GM12878 (cell line): Measurements from ENCODE around the gene INF2. TPM values are rescaled to one million over a fixed set of nuclear protein-coding genes. Genes with fewer than 3 reads are reported as not detected.

Experiments used
- ATAC-seq: fragments of 200-7000 bp; cut with Tn5 transposase; 3 replicates; pipeline ENCODE4 v1.9.1; 2020; ENCODE audit warnings: mild to moderate bottlenecking, moderate library complexity
- BruUV-seq: library from RNA; stranded (reverse); fragments of 400-500 nt; replicated peaks from 2 replicates; lab custom pipeline; 2021; lab: Mats Ljungman, UMichigan
- CTCF ChIA-PET: fragments of 300-600 bp; sonication (Branson Sonifier 250); formaldehyde crosslinking; extraction: SDS; loops from one replicate; lab custom pipeline; 2021; ENCODE audit warnings: inconsistent platforms; lab: Yijun Ruan, JAX
- POLR2A ChIA-PET: fragments of 350-600 bp; formaldehyde crosslinking; extraction: SDS; loops from one replicate; lab custom pipeline; 2021; ENCODE audit warnings: inconsistent platforms; lab: Charles Lee
- RAD21 ChIA-PET: fragments of 300-600 bp; sonication (Branson Sonifier 250); formaldehyde crosslinking; loops from one replicate; lab custom pipeline; 2023; ENCODE audit warnings: antibody characterized with exemption; ENCODE audit not compliant: unreplicated experiment; lab: Charles Lee
- SMC1A ChIA-PET: fragments of 300-600 bp; sonication (Branson Sonifier 250); formaldehyde crosslinking; loops from one replicate; lab custom pipeline; 2023; ENCODE audit not compliant: unreplicated experiment, uncharacterized antibody; lab: Charles Lee
- DNase-seq: peaks from one replicate; pipeline ENCODE4 v3.0.0-alpha.2; 2011; ENCODE audit warnings: low read depth, low spot score
- FAIRE-seq: peaks from 3 replicates; lab custom pipeline; 2011; peaks lifted over from hg19 to GRCh38; lab: Jason Lieb, UNC
- H2AFZ ChIP-seq: 2 replicates; pipeline ENCODE4 v1.6.0; 2011; ENCODE audit warnings: low read depth, low read length, control low read depth; ENCODE audit not compliant: control insufficient read depth
- H3K27ac ChIP-seq: 2 replicates; pipeline ENCODE4 v1.5.1; 2011; ENCODE audit warnings: control low read depth; ENCODE audit not compliant: control insufficient read depth, insufficient read depth
- H3K27me3 ChIP-seq, 2 experiments: replicated peaks in 1 of 2; 2 replicates each; pipeline versions ENCODE4 v1.6.0 to v1.6.1; 2011; ENCODE audit warnings: low read length in 1 of 2; ENCODE audit not compliant: control insufficient read depth in 2 of 2, insufficient read depth in 2 of 2
- H3K36me3 ChIP-seq, 2 experiments: 2 replicates each; pipeline ENCODE4 v1.5.1; 2011; ENCODE audit warnings: low read length in 1 of 2; ENCODE audit not compliant: control insufficient read depth in 2 of 2, insufficient read depth in 2 of 2
- H3K4me1 ChIP-seq: 2 replicates; pipeline ENCODE4 v1.6.1; 2011; ENCODE audit warnings: mild to moderate bottlenecking, low read length, moderate library complexity, mixed read lengths; ENCODE audit not compliant: control insufficient read depth, insufficient read depth
- H3K4me2 ChIP-seq: 2 replicates; pipeline ENCODE4 v1.6.0; 2011; ENCODE audit warnings: control low read depth; ENCODE audit not compliant: control insufficient read depth, insufficient read depth
- H3K4me3 ChIP-seq: fragments of 200-600 bp; sonication (generic); 2 replicates; pipeline ENCODE4 v1.5.1; 2016
- H3K79me2 ChIP-seq: 2 replicates; pipeline ENCODE4 v1.6.0; 2011; ENCODE audit warnings: low read length; ENCODE audit not compliant: control insufficient read depth, insufficient read depth
- H3K9ac ChIP-seq: 2 replicates; pipeline ENCODE4 v1.8.0; 2011; ENCODE audit warnings: low read length, control low read depth, mixed read lengths; ENCODE audit not compliant: control insufficient read depth, insufficient read depth
- H3K9me3 ChIP-seq: replicated peaks from 3 replicates; pipeline ENCODE4 v1.5.1; 2011; ENCODE audit warnings: mild to moderate bottlenecking, low read length; ENCODE audit not compliant: control insufficient read depth, insufficient read depth
- H4K20me1 ChIP-seq: 2 replicates; pipeline ENCODE4 v1.6.0; 2011; ENCODE audit not compliant: control insufficient read depth, insufficient read depth
- HSF1 ChIP-seq: fragments of 150-350 bp; IDR thresholded peaks from 2 replicates; pipeline ENCODE4 v1.6.1; 2014; ENCODE audit warnings: mild to moderate bottlenecking, low read depth, low read length
- IRF3 ChIP-seq: fragments of 450-650 bp; IDR thresholded peaks from 2 replicates; pipeline ENCODE4 v1.6.1; 2014; ENCODE audit warnings: mild to moderate bottlenecking
- KAT2A ChIP-seq: conservative IDR thresholded peaks from 2 replicates; pipeline ENCODE4 v1.6.1; 2011; ENCODE audit warnings: low read depth, low read length; ENCODE audit not compliant: control insufficient read depth
- NKRF ChIP-seq: fragments of 450-650 bp; conservative IDR thresholded peaks from 2 replicates; pipeline ENCODE4 v1.6.1; 2017; ENCODE audit warnings: mild to moderate bottlenecking, moderate library complexity
- POU2F2 ChIP-seq: IDR thresholded peaks from 3 replicates; pipeline ENCODE4 v1.6.1; 2011; ENCODE audit warnings: low read depth, mild to moderate bottlenecking, low read length, borderline replicate concordance
- RB1 ChIP-seq: fragments of 450-650 bp; formaldehyde crosslinking; IDR thresholded peaks from 2 replicates; pipeline ENCODE4 v1.6.1; 2017; ENCODE audit warnings: mild to moderate bottlenecking, borderline replicate concordance
- RBBP5 ChIP-seq: fragments of 200-600 bp; sonication (generic); conservative IDR thresholded peaks from 2 replicates; pipeline ENCODE4 v1.6.1; 2016
- REST ChIP-seq: IDR thresholded peaks from 2 replicates; pipeline ENCODE4 v1.6.1; 2012; ENCODE audit warnings: mild to moderate bottlenecking, low read depth, low read length
- SMC3 ChIP-seq: IDR thresholded peaks from 2 replicates; pipeline ENCODE4 v1.6.1; 2011; ENCODE audit warnings: low read length, improper control_type of control experiment, borderline replicate concordance
- TAF1 ChIP-seq: IDR thresholded peaks from 2 replicates; pipeline ENCODE4 v1.6.1; 2011; ENCODE audit warnings: mild to moderate bottlenecking, low read depth, low read length, borderline replicate concordance
- TBL1XR1 ChIP-seq: IDR thresholded peaks from 2 replicates; pipeline ENCODE4 v1.6.1; 2012; ENCODE audit warnings: low read depth, low read length, improper control_type of control experiment
- ZNF217 ChIP-seq: fragments of 450-650 bp; IDR thresholded peaks from 2 replicates; pipeline ENCODE4 v1.6.1; 2017; ENCODE audit warnings: antibody characterized with exemption, mild to moderate bottlenecking
- WGBS: methylation state at CpG from one replicate; pipeline ENCODE4 v1.1.6; 2016; ENCODE audit warnings: low lambda C conversion rate; ENCODE audit not compliant: insufficient replicate concordance, insufficient coverage; ENCODE audit errors: missing lambda C conversion rate; 5-methylcytosine and 5-hydroxymethylcytosine counted together
- in situ Hi-C: fragments of 300-500 bp; cut with MboI; formaldehyde crosslinking; loops from 9 replicates; pipeline ENCODE4 v1.14.3; 2018; ENCODE audit warnings: mixed read lengths
- intact Hi-C: fragments of 100-400 bp; cut with micrococcal nuclease; formaldehyde crosslinking; loops from one replicate; pipeline ENCODE4 v1.14.2; 2022; ENCODE audit not compliant: unreplicated experiment
- polyA plus RNA-seq, 11 experiments: library from polyadenylated mRNA; depleted of rRNA in 4 of 11; unstranded in 6 of 11; stranded (reverse) in 5 of 11; fragments of >200 nt; fragmentation: Nextera tagmentation in 4 of 11; fragmentation: Illumina TruSeq in 1 of 11; extraction: Ambion mirVana in 4 of 11; extraction: Trizol in 1 of 11; gene quantifications; 1 replicate in 1 of 11; 2 replicates in 10 of 11; pipeline versions ENCODE4 v1.2.1 to v1.2.3, GENCODE V29; 2011 to 2016; ENCODE audit warnings: inconsistent platforms in 2 of 11, missing spikeins in 2 of 11, low read depth in 1 of 11
- total RNA-seq, 4 experiments: library from RNA; depleted of rRNA in 3 of 4; stranded (reverse); fragments of >200 nt in 3 of 4; fragmentation: Illumina TruSeq in 1 of 4; extraction: Trizol in 1 of 4; gene quantifications; 2 replicates each; pipeline versions ENCODE4 v1.2.1 to v1.2.3, GENCODE V29; 2013 to 2021

Gene INF2
- total and polyA plus RNA-seq, 10 of the 15 experiments (the other 5 are each of a cell fraction or from before 2014, with no cell fraction given), result 0.72 to 43.2 (median 8.3) TPM

GRCh38 chr14:104709387-104710039, 20.1 kb downstream of the INF2 start:
- BruUV-seq, result no TSS peak
- ChIA-PET POLR2A (no interaction called here), RAD21 (interaction anchor here (0.7 to 1.7 kb wide), 3 partner anchors 32 to 62 kb away, joined by 4 to 7 read pairs (median 4); no protein-coding TSS in a partner anchor), CTCF (interaction anchor here (0.7 to 3.1 kb wide), 14 partner anchors 12 to 66 kb away, joined by 3 to 15 read pairs (median 4); partner anchors contain the start of gene SIVA1), SMC1A (interaction anchor here (0.6 to 1.1 kb wide), 4 partner anchors 40 to 63 kb away, joined by 3 to 4 read pairs (median 4); no protein-coding TSS in a partner anchor)
- Histone ChIP-seq H3K27me3 (no peaks in the 10 kb centered on the region), H3K4me3 (no peak overlapping the region), H3K79me2 (no peaks in the 10 kb centered on the region), H2AFZ (no peak overlapping the region), H3K36me3 (no peaks in the 10 kb centered on the region; a peak in 1 of 4 replicates), H4K20me1 (no peaks in the 10 kb centered on the region), H3K9me3 (no peaks in the 10 kb centered on the region), H3K4me1 (no peaks in the 10 kb centered on the region), H3K9ac (no peak overlapping the region), H3K27ac (no peak overlapping the region), H3K4me2 (no peak overlapping the region)
- no peak for ATAC-seq
- intact Hi-C loops (no loop called here), in situ Hi-C loops (no loop called here)
- 89% methylated on average over 18 of the region's 18 CpGs for WGBS
- FAIRE-seq, result no peak
- no peak for DNase-seq
- TF ChIP-seq RB1 (no peak), REST (no peak), TAF1 (no peak), NKRF (no peak), SMC3 (no peak), POU2F2 (no peak), ZNF217 (no peak), HSF1 (no peak), IRF3 (no peak), TBL1XR1 (no peak), KAT2A (no peak), RBBP5 (no peak)
